Brain microvascular endothelial cell (primary cell): ENCODE data around the gene ZBTB32.
A peak's percentile ranks its signal among the peaks of the same experiment; 100 is the strongest.
"Not testable (repeated sequence)": the region's sequence is repeated elsewhere in the genome, so short reads cannot be mapped to it uniquely, and the experiment has no call there.

Experiments
- DNase-seq: peaks from one replicate; pipeline ENCODE4 v3.0.0-alpha.2; 2020
- H3K27ac ChIP-seq: fragments of 250-450 bp; sonication (Bioruptor Pico); 2 replicates; pipeline ENCODE4 v1.5.1; 2020; ENCODE audit warnings: mild to moderate bottlenecking, moderate library complexity
- H3K27me3 ChIP-seq: fragments of 250-450 bp; sonication (Bioruptor Pico); replicated peaks from 2 replicates; pipeline ENCODE4 v1.5.1; 2020; ENCODE audit warnings: mild to moderate bottlenecking
- H3K36me3 ChIP-seq: fragments of 250-450 bp; sonication (Bioruptor Pico); replicated peaks from 2 replicates; pipeline ENCODE4 v1.5.1; 2020; ENCODE audit warnings: mild to moderate bottlenecking
- H3K4me3 ChIP-seq: 2 replicates; pipeline ENCODE4 v1.5.1; 2011; ENCODE audit warnings: low read depth, mild to moderate bottlenecking, control low read depth, low read length, moderate library complexity
- in situ Hi-C: cut with HindIII; loops from 2 replicates; pipeline ENCODE4 v1.10.0; 2017; ENCODE audit warnings: low sequenced_read_pairs, low pct_ligation_motif_present
- TF ChIP-seq, protein P1 (sequence below): IDR thresholded peaks from 2 replicates; pipeline ENCODE4 v1.5.1; 2011; ENCODE audit warnings: low read depth, mild to moderate bottlenecking, moderate library complexity, low read length, control low read depth, inconsistent platforms; ENCODE audit errors: missing control alignments

The ZBTB32 gene

DNA sequence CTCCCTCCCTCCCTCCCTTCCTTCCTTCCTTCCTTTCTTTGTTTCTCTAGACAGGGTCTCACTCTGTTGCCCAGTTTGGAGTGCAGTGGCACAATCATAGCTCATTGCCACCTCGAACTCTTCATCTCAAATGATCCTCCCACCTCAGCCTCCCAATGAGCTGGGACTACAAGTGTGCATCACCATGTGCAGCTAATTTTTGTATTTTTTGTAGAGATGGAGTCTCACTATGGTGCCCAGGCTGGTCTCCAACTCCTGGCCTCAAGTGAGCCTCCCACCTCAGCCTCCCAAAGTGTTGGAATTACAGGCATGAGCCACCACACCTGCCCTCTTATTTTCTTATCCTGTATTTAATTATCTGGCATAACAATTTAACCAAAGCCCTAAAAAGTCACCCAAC is 33.7 kb upstream of the ZBTB32 start:
- Histone ChIP-seq H3K27me3 (no peaks in the 10 kb centered on the region), H3K36me3 (no peaks in the 10 kb centered on the region), H3K27ac (no peak overlapping the region), H3K4me3 (no peak overlapping the region)
- in situ Hi-C loops: no loop called here
- no peak for DNase-seq
- TF ChIP-seq, protein P1, sequence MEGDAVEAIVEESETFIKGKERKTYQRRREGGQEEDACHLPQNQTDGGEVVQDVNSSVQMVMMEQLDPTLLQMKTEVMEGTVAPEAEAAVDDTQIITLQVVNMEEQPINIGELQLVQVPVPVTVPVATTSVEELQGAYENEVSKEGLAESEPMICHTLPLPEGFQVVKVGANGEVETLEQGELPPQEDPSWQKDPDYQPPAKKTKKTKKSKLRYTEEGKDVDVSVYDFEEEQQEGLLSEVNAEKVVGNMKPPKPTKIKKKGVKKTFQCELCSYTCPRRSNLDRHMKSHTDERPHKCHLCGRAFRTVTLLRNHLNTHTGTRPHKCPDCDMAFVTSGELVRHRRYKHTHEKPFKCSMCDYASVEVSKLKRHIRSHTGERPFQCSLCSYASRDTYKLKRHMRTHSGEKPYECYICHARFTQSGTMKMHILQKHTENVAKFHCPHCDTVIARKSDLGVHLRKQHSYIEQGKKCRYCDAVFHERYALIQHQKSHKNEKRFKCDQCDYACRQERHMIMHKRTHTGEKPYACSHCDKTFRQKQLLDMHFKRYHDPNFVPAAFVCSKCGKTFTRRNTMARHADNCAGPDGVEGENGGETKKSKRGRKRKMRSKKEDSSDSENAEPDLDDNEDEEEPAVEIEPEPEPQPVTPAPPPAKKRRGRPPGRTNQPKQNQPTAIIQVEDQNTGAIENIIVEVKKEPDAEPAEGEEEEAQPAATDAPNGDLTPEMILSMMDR: no peak

DNA sequence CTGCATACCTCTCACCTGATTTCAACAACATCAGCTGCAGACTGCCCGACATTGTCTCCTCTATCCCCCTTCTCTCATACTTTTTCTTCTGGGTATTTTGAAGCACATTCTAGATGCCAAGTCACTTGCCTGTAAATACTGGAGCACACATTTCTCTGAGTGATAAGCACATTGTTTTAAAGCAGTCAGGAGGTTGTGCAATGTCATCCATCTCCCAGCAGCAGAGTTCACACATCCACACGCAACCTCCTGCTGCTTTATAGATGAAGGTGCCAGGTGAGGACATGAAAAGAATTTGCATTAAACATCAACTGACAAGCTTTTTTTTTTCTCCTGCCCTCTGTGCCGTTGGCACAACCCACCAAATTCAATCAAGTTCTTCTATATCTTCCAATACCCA is 32.5 kb upstream of the ZBTB32 start:
- H3K27me3 ChIP-seq: no peaks in the 10 kb centered on the region
- in situ Hi-C loops: no loop called here
- TF ChIP-seq, protein P1: no peak

DNA sequence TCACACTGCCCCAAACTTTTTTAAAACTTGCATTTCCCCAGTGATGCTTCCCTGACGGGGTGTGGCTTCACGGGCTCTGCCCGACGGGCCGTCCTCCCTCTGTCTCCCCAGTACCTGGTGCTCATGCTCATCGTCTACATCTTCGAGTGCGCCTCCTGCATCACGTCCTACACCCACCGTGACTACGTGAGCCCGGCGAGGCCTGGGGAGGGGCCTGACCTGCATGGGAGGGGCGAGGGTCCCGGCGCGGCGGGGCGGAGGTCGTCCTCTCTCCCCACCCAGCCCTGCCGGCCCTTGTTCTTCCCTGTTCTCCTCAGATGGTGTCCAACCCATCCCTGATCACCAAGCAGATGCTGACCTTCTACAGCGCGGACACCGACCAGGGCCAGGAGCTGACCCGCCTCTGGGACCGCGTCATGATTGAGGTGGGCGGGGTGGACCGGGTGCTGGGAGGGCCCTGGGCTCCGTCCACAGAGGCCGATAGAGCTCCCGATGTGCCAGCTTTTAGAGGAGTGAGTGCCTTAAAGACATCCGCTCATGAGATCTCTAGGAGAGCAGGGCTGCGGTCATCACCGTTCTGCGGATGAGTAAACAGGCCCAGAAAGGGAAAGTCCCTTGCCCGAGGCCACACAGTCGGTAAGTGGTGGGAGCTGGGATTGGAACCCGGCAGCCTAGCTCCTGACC is 31.1 kb upstream of the ZBTB32 start:
- Histone ChIP-seq H3K4me3 (peak overlapping the region; percentile 39), H3K27ac (no peak overlapping the region), H3K27me3 (no peaks in the 10 kb centered on the region), H3K36me3 (no peaks in the 10 kb centered on the region)
- in situ Hi-C loops: no loop called here
- TF ChIP-seq, protein P1: no peak
- peak; percentile 59 for DNase-seq

More for the DNA sequence above, 32.5 kb upstream of the ZBTB32 start:
- no peak for DNase-seq
- H3K4me3 ChIP-seq: no peak overlapping the region
- H3K27ac ChIP-seq: no peak overlapping the region
- H3K36me3 ChIP-seq: no peaks in the 10 kb centered on the region

DNA sequence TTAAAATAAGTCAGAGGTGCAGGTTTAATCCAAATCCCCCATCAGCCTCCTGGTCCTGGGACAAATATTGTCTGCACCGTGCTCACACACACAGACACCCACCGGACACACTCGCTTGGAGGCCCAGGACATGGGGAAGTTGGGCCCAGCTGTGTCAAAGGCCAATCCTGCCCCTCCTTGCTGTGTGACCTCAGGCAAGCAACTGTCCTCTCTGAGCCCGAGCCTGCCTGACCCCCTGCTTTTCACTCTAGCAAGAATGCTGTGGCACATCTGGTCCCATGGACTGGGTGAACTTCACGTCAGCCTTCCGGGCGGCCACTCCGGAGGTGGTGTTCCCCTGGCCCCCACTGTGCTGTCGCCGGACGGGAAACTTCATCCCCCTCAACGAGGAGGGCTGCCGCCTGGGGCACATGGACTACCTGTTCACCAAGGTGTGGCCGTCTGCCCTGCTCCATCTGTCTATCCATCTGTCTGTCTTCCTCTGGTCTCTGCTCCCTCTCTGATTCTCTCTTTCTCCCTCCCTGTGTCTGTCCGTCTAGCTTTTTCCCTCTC is 28.7 kb upstream of the ZBTB32 start:
- DNase-seq: no peak
- Histone ChIP-seq H3K27me3 (no peaks in the 10 kb centered on the region), H3K27ac (no peak overlapping the region), H3K36me3 (no peaks in the 10 kb centered on the region), H3K4me3 (no peak overlapping the region)
- TF ChIP-seq, protein P1: no peak
- in situ Hi-C loops: no loop called here

DNA sequence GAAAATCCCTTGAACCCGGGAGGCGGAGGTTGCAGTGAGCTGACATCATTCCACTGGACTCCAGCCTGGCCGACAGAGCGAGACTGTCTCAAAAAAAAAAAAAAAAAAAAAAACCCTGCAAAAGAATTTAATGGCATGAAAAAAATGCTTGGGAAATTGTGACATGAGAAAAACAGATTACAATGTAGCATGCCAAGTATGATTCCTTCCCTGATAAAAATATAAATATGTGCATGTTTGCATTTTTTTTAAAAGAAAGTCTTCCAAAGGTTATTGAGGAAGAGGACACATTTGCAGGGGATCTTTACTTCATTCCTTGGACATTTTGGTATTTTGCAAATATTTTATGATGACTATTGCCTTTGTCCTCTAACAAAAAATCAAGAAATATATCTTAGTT is 14.5 kb upstream of the ZBTB32 start:
- TF ChIP-seq, protein P1: no peak
- no peak overlapping the region for H3K27ac ChIP-seq
- in situ Hi-C loops: no loop called here
- H3K36me3 ChIP-seq: no peaks in the 10 kb centered on the region
- DNase-seq: no peak
- no peak overlapping the region for H3K4me3 ChIP-seq
- no peaks in the 10 kb centered on the region for H3K27me3 ChIP-seq

DNA sequence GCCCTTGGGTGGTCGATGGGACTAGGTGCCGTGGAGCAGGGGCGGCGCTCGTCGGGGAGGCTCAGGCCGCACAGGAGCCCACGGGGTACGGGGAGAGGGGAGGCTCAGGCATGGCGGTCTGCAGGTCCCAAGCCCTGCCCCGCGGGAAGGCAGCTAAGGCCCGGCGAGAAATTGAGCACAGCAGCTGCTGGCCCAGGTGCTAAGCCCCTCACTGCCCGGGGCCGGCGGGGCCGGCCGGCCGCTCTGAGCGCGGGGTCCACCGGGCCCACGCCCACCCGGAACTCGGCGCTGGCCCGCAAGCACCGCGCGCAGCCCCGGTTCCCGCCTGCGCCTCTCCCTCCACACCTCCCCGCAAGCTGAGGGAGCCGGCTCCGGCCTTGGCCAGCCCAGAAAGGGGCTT is 13.3 kb upstream of the ZBTB32 start:
- H3K27me3 ChIP-seq, DNase-seq, H3K4me3 ChIP-seq, in situ Hi-C loops, H3K36me3 ChIP-seq, H3K27ac ChIP-seq: not testable (repeated sequence)
